ENCODE results near the gene C12orf60.

DNA sequence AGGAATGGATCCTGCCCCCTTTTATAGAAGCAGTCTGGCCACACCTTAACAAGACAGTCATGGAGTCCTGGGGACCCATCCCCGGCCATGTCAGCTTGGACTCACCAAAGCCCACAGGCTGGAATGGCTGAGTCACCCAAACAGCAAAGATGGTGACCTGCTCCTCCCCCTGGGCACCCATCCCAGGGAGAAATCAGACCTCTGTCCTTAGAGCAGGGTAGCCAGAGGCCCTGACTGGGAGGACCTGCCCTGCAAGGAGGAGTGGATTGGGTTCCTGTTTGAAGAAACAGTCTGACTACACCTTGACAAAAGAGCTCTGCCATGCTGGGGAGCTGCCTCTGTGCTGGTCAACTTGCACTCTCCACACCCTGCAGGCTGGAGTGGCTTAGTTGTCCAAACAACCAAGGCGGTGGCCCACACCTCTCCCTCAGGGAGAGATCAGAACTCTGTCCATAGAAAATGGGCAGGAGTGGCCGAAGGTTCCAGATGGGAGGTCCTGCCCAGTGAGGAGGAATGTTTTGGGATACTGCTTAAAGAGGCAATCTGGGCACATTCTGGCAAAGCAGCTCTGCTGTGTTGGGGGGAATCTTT, 65.5 kb downstream of the C12orf60 start:
- no peak for TF ChIP-seq CTCF (IDR thresholded peaks at IDR 0.05)
- TF ChIP-seq POLR2A (IDR thresholded peaks at IDR 0.05) = no peak

All from thyroid gland (tissue), 4 donors.